K562 (cell line): ENCODE results near the gene RAB31. TPM values are rescaled to one million over a fixed set of nuclear protein-coding genes. Genes with fewer than 3 reads are reported as not detected.

Source experiments
- BCL6 ChIP-seq: fragments of 250-450 bp; sonication (Bioruptor Pico); IDR thresholded peaks from 2 replicates; pipeline ENCODE4 v1.4.0; 2020
- DDX20 ChIP-seq: fragments of 450-650 bp; IDR thresholded peaks from 2 replicates; pipeline ENCODE4 v1.6.1; 2016; ENCODE audit warnings: missing genetic modification characterization, low read depth, mild to moderate bottlenecking, missing compliant biosample characterization, moderate library complexity
- EP300 ChIP-seq: IDR thresholded peaks from 2 replicates; pipeline ENCODE4 v1.6.1; 2012; ENCODE audit warnings: low read length, improper control_type of control experiment
- FOXM1 ChIP-seq, 2 experiments: fragments of 450-650 bp in 1 of 2; sonication (generic) in 1 of 2; formaldehyde crosslinking in 1 of 2; IDR thresholded peaks; 2 replicates each; pipeline versions ENCODE4 v1.6.1 to v1.9.0; 2017 to 2022; ENCODE audit warnings: low read depth in 2 of 2, mild to moderate bottlenecking in 2 of 2, missing genetic modification reagents in 1 of 2, moderate library complexity in 1 of 2
- HDGF ChIP-seq: fragments of 450-650 bp; IDR thresholded peaks from 2 replicates; pipeline ENCODE4 v1.6.1; 2016
- HMG20A ChIP-seq: fragments of 450-650 bp; formaldehyde crosslinking; conservative IDR thresholded peaks from 2 replicates; pipeline ENCODE4 v1.4.0; 2020; ENCODE audit warnings: mild to moderate bottlenecking, mixed read lengths
- ILF3 ChIP-seq: fragments of 450-650 bp; IDR thresholded peaks from 2 replicates; pipeline ENCODE4 v1.6.1; 2018; ENCODE audit warnings: antibody characterized with exemption, mild to moderate bottlenecking, moderate library complexity, borderline replicate concordance
- NR2C1 ChIP-seq, 2 experiments: fragments of 450-650 bp; IDR thresholded peaks; 2 replicates each; pipeline ENCODE4 v1.6.1; 2017; ENCODE audit warnings: mild to moderate bottlenecking in 2 of 2, antibody characterized with exemption in 1 of 2, inconsistent platforms in 1 of 2, missing compliant biosample characterization in 1 of 2, missing genetic modification characterization in 1 of 2
- RBM39 ChIP-seq: fragments of 200-400 bp; formaldehyde crosslinking; optimal IDR thresholded peaks from 2 replicates; pipeline ENCODE3; 2018; ENCODE audit warnings: low read depth, low read length
- SRSF9 ChIP-seq: fragments of 200-400 bp; formaldehyde crosslinking; IDR thresholded peaks from 2 replicates; pipeline ENCODE4 v1.6.1; 2017; ENCODE audit warnings: low read depth, low read length, borderline replicate concordance
- ZFP36 ChIP-seq: fragments of 150-350 bp; IDR thresholded peaks from 2 replicates; pipeline ENCODE4 v1.6.1; 2018; ENCODE audit warnings: low read length, low read depth; ENCODE audit not compliant: partially characterized antibody
- ZNF212 ChIP-seq: fragments of 450-650 bp; formaldehyde crosslinking; IDR thresholded peaks from 2 replicates; pipeline ENCODE4 v1.4.0; 2020; ENCODE audit warnings: mild to moderate bottlenecking
- ZNF507 ChIP-seq: conservative IDR thresholded peaks from 2 replicates; pipeline ENCODE4 v1.6.1; 2017; ENCODE audit warnings: missing genetic modification characterization, missing compliant biosample characterization
- ZNF764 ChIP-seq: fragments of 250-450 bp; sonication (Bioruptor Pico); IDR thresholded peaks from 2 replicates; pipeline ENCODE4 v1.4.0; 2020; ENCODE audit warnings: low read depth, mild to moderate bottlenecking, moderate library complexity
- ZNF830 ChIP-seq: fragments of 250-450 bp; sonication (Bioruptor Pico); IDR thresholded peaks from 2 replicates; pipeline ENCODE4 v1.5.0; 2021; ENCODE audit warnings: mild to moderate bottlenecking
- polyA plus RNA-seq, 8 experiments: library from polyadenylated mRNA; depleted of rRNA in 4 of 8; stranded (reverse) in 5 of 8; unstranded in 3 of 8; fragments of >200 nt; fragmentation: Nextera tagmentation in 2 of 8; fragmentation: Illumina TruSeq in 1 of 8; extraction: Ambion mirVana in 2 of 8; extraction: Trizol in 1 of 8; gene quantifications; 2 replicates each; pipeline versions ENCODE4 v1.2.1 to v1.2.3, GENCODE V29; 2011 to 2014; ENCODE audit warnings: inconsistent platforms in 1 of 8, missing spikeins in 1 of 8
- total RNA-seq, 7 experiments: library from RNA; depleted of rRNA in 6 of 7; stranded (reverse); fragments of >200 nt in 6 of 7; fragmentation: Illumina TruSeq in 2 of 7; extraction: Trizol in 2 of 7; gene quantifications; 2 replicates each; pipeline versions ENCODE4 v1.2.1 to v1.2.3, GENCODE V29; 2011 to 2021; ENCODE audit warnings: low replicate concordance in 1 of 7
- TF ChIP-seq, protein P1 (sequence below): fragments of 200-800 bp; sonication (Bioruptor generic); IDR thresholded peaks from 2 replicates; pipeline ENCODE4 v1.6.1; 2017; ENCODE audit warnings: missing genetic modification characterization, missing compliant biosample characterization
- TF ChIP-seq, protein P2 (sequence below): fragments of 450-650 bp; IDR thresholded peaks from 2 replicates; pipeline ENCODE4 v1.6.1; 2016; ENCODE audit warnings: mild to moderate bottlenecking
- TF ChIP-seq, protein P3 (sequence below): fragments of 250-450 bp; sonication (Bioruptor Pico); IDR thresholded peaks from 2 replicates; pipeline ENCODE4 v1.8.0; 2022; ENCODE audit warnings: moderate library complexity, mild to moderate bottlenecking, inconsistent platforms

The RAB31 gene
- total and polyA plus RNA-seq, 9 of the 15 experiments (the other 6 are each of a cell fraction or from before 2014, with no cell fraction given) = 20.7 to 70.4 (median 41.3) TPM

DNA sequence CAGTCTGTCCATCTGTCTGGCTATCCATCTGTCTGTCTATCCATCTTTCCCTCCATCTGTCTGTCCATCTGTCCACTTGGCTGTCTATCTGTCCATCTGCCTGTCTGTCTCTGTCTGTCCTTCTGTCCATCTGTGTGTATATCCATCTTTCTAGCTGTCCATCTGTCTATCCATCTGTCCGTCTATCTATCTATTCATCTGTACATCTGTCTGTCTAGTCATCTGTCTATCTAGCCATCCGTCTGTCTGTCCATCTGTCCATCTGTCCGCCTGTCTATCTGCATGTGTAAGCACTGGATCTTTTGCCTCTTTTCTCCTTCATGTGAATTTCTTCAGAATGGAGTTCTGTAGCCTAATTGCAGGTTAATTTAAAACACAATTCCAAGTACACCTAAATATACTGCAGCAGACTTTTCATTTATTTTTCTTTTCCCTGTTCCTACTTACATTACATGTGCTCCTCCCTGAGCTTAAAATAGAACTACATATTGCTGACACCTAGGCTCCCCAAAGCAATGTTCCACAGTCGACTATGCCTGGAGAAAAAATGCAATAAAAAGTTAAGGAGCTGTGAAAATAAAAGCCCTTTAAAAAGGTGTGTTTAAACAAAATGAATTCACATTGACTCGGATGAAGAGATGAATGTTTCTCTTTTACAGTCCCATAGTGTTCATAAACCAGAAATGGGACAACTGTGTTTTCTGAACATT, 140.2 kb downstream of the RAB31 start (continued):
- TF ChIP-seq, protein P1, sequence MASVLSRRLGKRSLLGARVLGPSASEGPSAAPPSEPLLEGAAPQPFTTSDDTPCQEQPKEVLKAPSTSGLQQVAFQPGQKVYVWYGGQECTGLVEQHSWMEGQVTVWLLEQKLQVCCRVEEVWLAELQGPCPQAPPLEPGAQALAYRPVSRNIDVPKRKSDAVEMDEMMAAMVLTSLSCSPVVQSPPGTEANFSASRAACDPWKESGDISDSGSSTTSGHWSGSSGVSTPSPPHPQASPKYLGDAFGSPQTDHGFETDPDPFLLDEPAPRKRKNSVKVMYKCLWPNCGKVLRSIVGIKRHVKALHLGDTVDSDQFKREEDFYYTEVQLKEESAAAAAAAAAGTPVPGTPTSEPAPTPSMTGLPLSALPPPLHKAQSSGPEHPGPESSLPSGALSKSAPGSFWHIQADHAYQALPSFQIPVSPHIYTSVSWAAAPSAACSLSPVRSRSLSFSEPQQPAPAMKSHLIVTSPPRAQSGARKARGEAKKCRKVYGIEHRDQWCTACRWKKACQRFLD (CRISPR knock-in tag) = no peak
- TF ChIP-seq NR2C1 (IDR thresholded peaks at IDR 0.05) = 0 out of 2 replicates have a peak, but pooled peaks have one; percentile 10
- TF ChIP-seq NR2C1 (tag; IDR thresholded peaks at IDR 0.05) = no peak
- peak; percentile 81 for TF ChIP-seq HDGF
- TF ChIP-seq ZNF764 = no peak
- no peak for TF ChIP-seq ILF3
- no peak for TF ChIP-seq BCL6 (CRISPR knock-in tag)
- no peak for TF ChIP-seq ZNF830 (CRISPR knock-in tag)
- TF ChIP-seq, protein P2, sequence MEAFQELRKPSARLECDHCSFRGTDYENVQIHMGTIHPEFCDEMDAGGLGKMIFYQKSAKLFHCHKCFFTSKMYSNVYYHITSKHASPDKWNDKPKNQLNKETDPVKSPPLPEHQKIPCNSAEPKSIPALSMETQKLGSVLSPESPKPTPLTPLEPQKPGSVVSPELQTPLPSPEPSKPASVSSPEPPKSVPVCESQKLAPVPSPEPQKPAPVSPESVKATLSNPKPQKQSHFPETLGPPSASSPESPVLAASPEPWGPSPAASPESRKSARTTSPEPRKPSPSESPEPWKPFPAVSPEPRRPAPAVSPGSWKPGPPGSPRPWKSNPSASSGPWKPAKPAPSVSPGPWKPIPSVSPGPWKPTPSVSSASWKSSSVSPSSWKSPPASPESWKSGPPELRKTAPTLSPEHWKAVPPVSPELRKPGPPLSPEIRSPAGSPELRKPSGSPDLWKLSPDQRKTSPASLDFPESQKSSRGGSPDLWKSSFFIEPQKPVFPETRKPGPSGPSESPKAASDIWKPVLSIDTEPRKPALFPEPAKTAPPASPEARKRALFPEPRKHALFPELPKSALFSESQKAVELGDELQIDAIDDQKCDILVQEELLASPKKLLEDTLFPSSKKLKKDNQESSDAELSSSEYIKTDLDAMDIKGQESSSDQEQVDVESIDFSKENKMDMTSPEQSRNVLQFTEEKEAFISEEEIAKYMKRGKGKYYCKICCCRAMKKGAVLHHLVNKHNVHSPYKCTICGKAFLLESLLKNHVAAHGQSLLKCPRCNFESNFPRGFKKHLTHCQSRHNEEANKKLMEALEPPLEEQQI = no peak
- no peak for TF ChIP-seq ZNF507 (tag)
- no peak for TF ChIP-seq RBM39
- no peak for TF ChIP-seq ZFP36
- TF ChIP-seq FOXM1 (IDR thresholded peaks at IDR 0.05; ENCODE audit: low read depth) = peak; percentile 79
- no peak for TF ChIP-seq FOXM1 (CRISPR knock-in tag; IDR thresholded peaks at IDR 0.05; ENCODE audit: low read depth)
- no peak for TF ChIP-seq ZNF212 (CRISPR knock-in tag)
- TF ChIP-seq, protein P3, sequence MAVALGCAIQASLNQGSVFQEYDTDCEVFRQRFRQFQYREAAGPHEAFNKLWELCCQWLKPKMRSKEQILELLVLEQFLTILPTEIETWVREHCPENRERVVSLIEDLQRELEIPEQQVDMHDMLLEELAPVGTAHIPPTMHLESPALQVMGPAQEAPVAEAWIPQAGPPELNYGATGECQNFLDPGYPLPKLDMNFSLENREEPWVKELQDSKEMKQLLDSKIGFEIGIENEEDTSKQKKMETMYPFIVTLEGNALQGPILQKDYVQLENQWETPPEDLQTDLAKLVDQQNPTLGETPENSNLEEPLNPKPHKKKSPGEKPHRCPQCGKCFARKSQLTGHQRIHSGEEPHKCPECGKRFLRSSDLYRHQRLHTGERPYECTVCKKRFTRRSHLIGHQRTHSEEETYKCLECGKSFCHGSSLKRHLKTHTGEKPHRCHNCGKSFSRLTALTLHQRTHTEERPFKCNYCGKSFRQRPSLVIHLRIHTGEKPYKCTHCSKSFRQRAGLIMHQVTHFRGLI (CRISPR knock-in tag) = no peak
- TF ChIP-seq SRSF9 = no peak
- peak; percentile 32; the same call in 1 of the 2 replicates for TF ChIP-seq EP300
- TF ChIP-seq HMG20A = no peak
- TF ChIP-seq DDX20 = no peak
